HepG2 (cell line): ENCODE data around the gene CLDN9. TPM values are rescaled to one million over a fixed set of nuclear protein-coding genes. Genes with fewer than 3 reads are reported as not detected.

Experiments
- ATF7-NPFF ChIP-seq: sonication (generic); formaldehyde crosslinking; IDR thresholded peaks from 2 replicates; pipeline ENCODE4 v1.8.1; 2023; ENCODE audit warnings: mild to moderate bottlenecking, low read depth, missing genetic modification reagents, moderate library complexity
- CEBPB ChIP-seq: IDR thresholded peaks from 2 replicates; pipeline ENCODE4 v1.6.1; 2011; ENCODE audit warnings: low read depth, low read length, improper control_type of control experiment, borderline replicate concordance
- ETV5 ChIP-seq: IDR thresholded peaks from 2 replicates; pipeline ENCODE4 v1.6.1; 2018; ENCODE audit warnings: missing biosample characterization, missing genetic modification reagents, inconsistent platforms, borderline replicate concordance
- EZH2 ChIP-seq: conservative IDR thresholded peaks from 2 replicates; pipeline ENCODE4 v1.6.1; 2012; ENCODE audit warnings: mild to moderate bottlenecking, low read depth, low read length, moderate library complexity
- FOXP1 ChIP-seq, 2 experiments: fragments of 450-650 bp in 1 of 2; IDR thresholded peaks; 2 replicates each; pipeline ENCODE4 v1.6.1; 2017 to 2018; ENCODE audit warnings: antibody characterized with exemption in 1 of 2
- GABPB1 ChIP-seq: IDR thresholded peaks from 2 replicates; pipeline ENCODE4 v1.6.1; 2016; ENCODE audit warnings: mild to moderate bottlenecking, missing genetic modification reagents, moderate library complexity, missing compliant biosample characterization
- ONECUT2 ChIP-seq: sonication (generic); formaldehyde crosslinking; IDR thresholded peaks from 2 replicates; pipeline ENCODE4 v1.4.0; 2020; ENCODE audit warnings: missing genetic modification reagents
- PHB2 ChIP-seq: fragments of 450-650 bp; IDR thresholded peaks from 2 replicates; pipeline ENCODE4 v1.6.1; 2018; ENCODE audit not compliant: partially characterized antibody
- RFXANK ChIP-seq: IDR thresholded peaks from 2 replicates; pipeline ENCODE4 v1.6.1; 2016
- SMAD1 ChIP-seq: sonication (generic); formaldehyde crosslinking; IDR thresholded peaks from 2 replicates; pipeline ENCODE4 v1.4.0; 2020; ENCODE audit warnings: missing genetic modification reagents, low read depth, mild to moderate bottlenecking, borderline replicate concordance
- THAP7 ChIP-seq: sonication (generic); formaldehyde crosslinking; IDR thresholded peaks from 2 replicates; pipeline ENCODE4 v1.8.1; 2023; ENCODE audit warnings: mild to moderate bottlenecking, missing genetic modification reagents
- YY1 ChIP-seq: IDR thresholded peaks from 2 replicates; pipeline ENCODE4 v1.6.1; 2011; ENCODE audit warnings: low read length, low read depth, moderate library complexity, mild to moderate bottlenecking; ENCODE audit not compliant: insufficient read depth, insufficient replicate concordance
- ZNF253 ChIP-seq: sonication (generic); formaldehyde crosslinking; IDR thresholded peaks from 2 replicates; pipeline ENCODE4 v1.8.0; 2022; ENCODE audit warnings: mild to moderate bottlenecking, missing genetic modification reagents, borderline replicate concordance
- ZNF407 ChIP-seq: sonication (generic); formaldehyde crosslinking; IDR thresholded peaks from one replicate; pipeline ENCODE4 v1.5.1; 2020; ENCODE audit warnings: mild to moderate bottlenecking, missing genetic modification reagents; ENCODE audit errors: not compliant biosample characterization
- polyA plus RNA-seq, 8 experiments: library from polyadenylated mRNA; depleted of rRNA in 3 of 8; stranded (reverse) in 7 of 8; unstranded in 1 of 8; fragments of >200 nt; fragmentation: Illumina TruSeq in 4 of 8; extraction: Trizol in 4 of 8; gene quantifications; 2 replicates each; pipeline versions ENCODE4 v1.2.1 to v1.2.3, GENCODE V29; 2011 to 2016; ENCODE audit warnings: low read depth in 4 of 8, missing spikeins in 1 of 8, mixed read lengths in 1 of 8; ENCODE audit not compliant: insufficient read depth in 1 of 8
- total RNA-seq, 5 experiments: library from RNA; depleted of rRNA; stranded (reverse); fragments of >200 nt; fragmentation: Illumina TruSeq; extraction: Trizol; gene quantifications; 2 replicates each; pipeline ENCODE4 v1.2.3, GENCODE V29; 2016; ENCODE audit warnings: low read depth in 1 of 5

CLDN9 gene
- total and polyA plus RNA-seq, 2 of the 13 experiments (the other 11 are each of a cell fraction or from before 2014, with no cell fraction given): 0.15 to 0.26 TPM

DNA sequence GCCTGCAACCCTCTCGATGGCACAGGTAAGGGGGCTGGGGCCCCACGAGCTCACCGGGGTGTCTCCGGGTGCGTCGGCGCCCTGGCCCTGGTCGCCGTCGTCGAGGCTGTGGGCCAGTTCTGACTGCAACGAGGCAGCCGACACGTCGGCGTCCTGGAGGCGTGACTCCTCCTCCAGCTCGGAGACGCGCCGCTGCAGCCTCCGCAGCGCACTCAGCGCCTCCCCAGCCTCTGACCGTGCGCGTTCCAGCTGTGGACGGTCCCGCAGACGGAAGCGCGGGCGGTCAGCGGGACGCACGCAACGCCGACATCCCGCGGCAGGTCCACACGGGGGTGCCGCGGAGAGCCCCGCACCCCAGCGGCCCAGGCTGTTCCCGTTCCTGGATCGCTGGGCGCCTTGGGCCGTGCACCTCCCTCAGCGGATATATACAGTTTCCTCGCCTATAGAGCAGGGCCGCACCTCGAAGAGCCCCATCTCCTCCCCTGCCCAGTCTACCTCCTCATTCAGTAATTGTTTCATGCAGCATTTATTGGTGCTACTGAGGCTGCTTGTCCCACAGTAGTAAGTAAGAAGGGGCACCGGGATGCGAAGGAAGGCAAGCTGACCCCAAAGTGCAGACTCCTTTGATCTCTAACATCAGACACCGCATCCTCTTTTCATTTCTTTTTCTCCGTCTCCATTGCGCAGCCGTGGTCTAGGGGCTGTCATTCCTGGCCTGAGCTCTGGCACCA lies 16.9 kb downstream of the CLDN9 start (continued):
- TF ChIP-seq SMAD1 (CRISPR knock-in tag) (no peak), YY1 (no peak), GABPB1 (CRISPR knock-in tag) (peak; percentile 27; the same call in 1 of the 2 replicates), RFXANK (CRISPR knock-in tag) (no peak), ZNF253 (CRISPR knock-in tag) (no peak), EZH2 (peak; percentile 95), FOXP1 (IDR thresholded peaks at IDR 0.05) (no peak), FOXP1 (CRISPR knock-in tag; IDR thresholded peaks at IDR 0.05) (no peak), CEBPB (no peak), PHB2 (no peak), ONECUT2 (CRISPR knock-in tag) (no peak), ATF7-NPFF (CRISPR knock-in tag) (no peak), THAP7 (CRISPR knock-in tag) (no peak), ETV5 (peak; percentile 18; the same call in 1 of the 2 replicates), ZNF407 (CRISPR knock-in tag) (no peak)
